Measurements from ENCODE around the gene UMPS. TPM values are rescaled to one million over a fixed set of nuclear protein-coding genes. Genes with fewer than 3 reads are reported as not detected.

The UMPS gene
- total RNA-seq, 1 experiment from 2014 or later: 118 TPM

DNA sequence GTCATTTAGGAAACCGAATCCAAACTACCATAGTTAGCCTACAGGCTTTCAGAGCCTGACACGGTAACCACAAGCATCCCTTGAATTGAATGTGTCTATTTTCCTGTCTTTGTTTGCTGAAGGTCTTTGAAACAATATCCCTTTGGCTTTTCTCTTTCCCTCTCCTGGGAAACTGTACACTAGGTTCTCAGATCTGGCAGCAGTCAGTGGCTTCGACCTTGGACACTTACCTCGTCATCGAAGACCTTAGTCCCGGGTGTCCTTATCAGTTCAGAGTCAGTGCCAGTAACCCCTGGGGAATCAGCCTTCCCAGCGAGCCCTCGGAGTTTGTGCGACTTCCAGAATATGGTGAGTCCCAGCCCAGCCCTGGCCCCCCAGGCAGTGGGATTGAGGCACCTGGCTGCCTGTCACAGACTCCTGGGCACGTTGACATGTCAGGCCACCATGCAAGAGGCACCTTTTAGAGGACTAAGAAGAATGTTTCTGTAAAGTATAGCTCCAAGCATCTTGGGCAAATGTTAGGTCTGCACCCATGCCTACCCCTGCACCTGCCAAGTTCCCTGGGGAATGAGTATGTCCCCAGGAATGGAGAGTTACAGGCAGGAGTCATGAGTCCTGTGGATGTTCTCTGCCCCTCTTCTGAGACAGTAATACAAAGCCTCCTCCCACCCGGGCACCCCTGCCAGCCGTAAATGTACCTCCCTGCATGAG lies 30.4 kb upstream of the UMPS start:
- H3K36me3 ChIP-seq (ENCODE audit: insufficient read depth, low read length, poor library complexity, severe bottlenecking): no peaks in the 10 kb centered on the region
- H3K4me1 ChIP-seq (ENCODE audit: insufficient read depth, low read length, poor library complexity, severe bottlenecking): peaks cover 26% of the 10 kb centered on the region
- peak overlapping the region; percentile 95 for H3K27ac ChIP-seq (ENCODE audit: low read depth, low read length, poor library complexity, severe bottlenecking)
- H3K9me3 ChIP-seq (ENCODE audit: low read depth, low read length, poor library complexity, severe bottlenecking): no peaks in the 10 kb centered on the region
- CTCF ChIA-PET: no interaction called here
- intact Hi-C loops (cut with micrococcal nuclease; ENCODE audit: unreplicated experiment): no loop called here
- DNase-seq (ENCODE audit: low spot score): no peak
- BruUV-seq (replicated peaks): no TSS peak
- TF ChIP-seq CTCF (conservative IDR thresholded peaks at IDR 0.05; ENCODE audit: low read depth, low read length): no peak
- no peak for TF ChIP-seq EZH2 (IDR thresholded peaks at IDR 0.05; ENCODE audit: borderline replicate concordance, low read depth, low read length, poor library complexity, severe bottlenecking)
- POLR2A ChIA-PET (ENCODE audit: low non-redundant PET): no interaction called here
- no peaks in the 10 kb centered on the region for H3K27me3 ChIP-seq (replicated peaks; ENCODE audit: insufficient read depth, low read depth, low read length, poor library complexity)
- no peak overlapping the region for H3K4me3 ChIP-seq (ENCODE audit: low read depth, low read length, poor library complexity, severe bottlenecking)

DNA sequence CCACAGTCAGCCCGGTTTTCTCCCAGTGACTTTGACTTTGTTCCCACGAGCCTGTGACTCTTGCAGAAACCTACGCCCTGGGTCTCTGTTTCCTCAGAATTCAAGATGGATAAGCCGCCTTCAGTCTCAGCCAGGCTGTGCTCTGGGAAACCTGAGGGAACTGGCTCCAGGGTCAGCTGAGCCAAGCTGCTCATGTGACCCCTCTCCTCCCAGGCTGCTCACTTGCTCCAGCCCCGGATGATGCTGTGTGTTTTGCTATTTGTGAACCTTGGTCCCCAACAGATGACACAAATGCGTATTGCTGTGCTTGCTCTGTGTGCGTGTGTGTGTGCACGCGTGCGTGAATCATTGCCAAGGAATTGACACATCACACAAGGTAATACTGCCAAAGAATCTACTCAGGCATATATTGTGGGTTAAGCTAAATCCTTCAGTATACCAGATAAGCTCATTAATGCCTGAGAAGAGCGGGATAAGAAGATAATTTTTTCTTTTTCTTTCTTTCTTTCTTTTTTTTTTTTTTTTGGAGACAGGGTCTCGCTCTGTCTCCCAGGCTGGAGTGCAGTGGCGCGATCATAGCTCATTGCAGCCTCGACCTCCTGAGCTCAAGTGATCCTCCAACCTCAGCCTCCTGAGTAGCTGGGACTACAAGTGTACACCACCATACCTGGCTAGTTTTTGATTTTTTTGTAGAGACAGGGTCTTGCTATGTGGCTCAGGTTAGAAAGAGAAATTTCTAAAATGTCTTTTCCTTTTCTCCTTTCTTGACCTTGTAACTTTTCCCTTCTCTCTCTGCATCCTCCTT lies 29.2 kb upstream of the UMPS start:
- no peak overlapping the region for H3K4me3 ChIP-seq (ENCODE audit: low read depth, low read length, poor library complexity, severe bottlenecking)
- TF ChIP-seq CTCF (conservative IDR thresholded peaks at IDR 0.05; ENCODE audit: low read depth, low read length) (no peak), EZH2 (IDR thresholded peaks at IDR 0.05; ENCODE audit: borderline replicate concordance, low read depth, low read length, poor library complexity, severe bottlenecking) (no peak)
- H3K27ac ChIP-seq (ENCODE audit: low read depth, low read length, poor library complexity, severe bottlenecking): peak overlapping the region; percentile 95
- DNase-seq (ENCODE audit: low spot score): no peak
- POLR2A ChIA-PET (ENCODE audit: low non-redundant PET): no interaction called here
- H3K4me1 ChIP-seq (ENCODE audit: insufficient read depth, low read length, poor library complexity, severe bottlenecking): peaks cover 33% of the 10 kb centered on the region
- H3K36me3 ChIP-seq (ENCODE audit: insufficient read depth, low read length, poor library complexity, severe bottlenecking): no peaks in the 10 kb centered on the region
- intact Hi-C loops (cut with micrococcal nuclease; ENCODE audit: unreplicated experiment): no loop called here
- CTCF ChIA-PET: interaction anchor here (0.6 to 0.7 kb wide), 3 partner anchors 10 to 1297 kb away, joined by 7 to 14 read pairs (median 12); no protein-coding TSS in a partner anchor
- H3K27me3 ChIP-seq (replicated peaks; ENCODE audit: insufficient read depth, low read depth, low read length, poor library complexity): no peaks in the 10 kb centered on the region
- no peaks in the 10 kb centered on the region for H3K9me3 ChIP-seq (ENCODE audit: low read depth, low read length, poor library complexity, severe bottlenecking)
- BruUV-seq (replicated peaks): no TSS peak

GRCh38 chr3:124701687-124702086 lies 28.6 kb upstream of the UMPS start:
- peak; percentile 51 for DNase-seq (ENCODE audit: low spot score)
- ChIA-PET CTCF (interaction anchor here (0.7 kb wide), 1 partner anchor 11 kb away, joined by 7 read pairs; no protein-coding TSS in a partner anchor), POLR2A (ENCODE audit: low non-redundant PET) (no interaction called here)
- no TSS peak for BruUV-seq (replicated peaks)
- TF ChIP-seq EZH2 (IDR thresholded peaks at IDR 0.05; ENCODE audit: borderline replicate concordance, low read depth, low read length, poor library complexity, severe bottlenecking) (no peak), CTCF (conservative IDR thresholded peaks at IDR 0.05; ENCODE audit: low read depth, low read length) (no peak)
- peaks cover 37% of the 10 kb centered on the region for H3K4me1 ChIP-seq (ENCODE audit: insufficient read depth, low read length, poor library complexity, severe bottlenecking)
- H3K27ac ChIP-seq (ENCODE audit: low read depth, low read length, poor library complexity, severe bottlenecking): peak overlapping the region; percentile 95
- H3K4me3 ChIP-seq (ENCODE audit: low read depth, low read length, poor library complexity, severe bottlenecking): no peak overlapping the region
- no peaks in the 10 kb centered on the region for H3K36me3 ChIP-seq (ENCODE audit: insufficient read depth, low read length, poor library complexity, severe bottlenecking)
- intact Hi-C loops (cut with micrococcal nuclease; ENCODE audit: unreplicated experiment): no loop called here
- H3K27me3 ChIP-seq (replicated peaks; ENCODE audit: insufficient read depth, low read depth, low read length, poor library complexity): no peaks in the 10 kb centered on the region
- H3K9me3 ChIP-seq (ENCODE audit: low read depth, low read length, poor library complexity, severe bottlenecking): no peaks in the 10 kb centered on the region
